Activated CD4-positive, alpha-beta T cell treated with anti-CD3 and anti-CD28 coated beads, Interleukin-2, amount 10 ng/mL, durations not matched to agents 7 days and 5 days (primary cell): Measurements from ENCODE around the gene NPB. TPM values are rescaled to one million over a fixed set of nuclear protein-coding genes. Genes with fewer than 3 reads are reported as not detected.
A peak's percentile ranks its signal among the peaks of the same experiment; 100 is the strongest.

Experiments
- CTCF ChIA-PET: fragments of 350-600 bp; sonication (Branson Sonifier 250); formaldehyde crosslinking; loops from one replicate; lab custom pipeline; 2021; ENCODE audit warnings: antibody characterized with exemption; lab: Charles Lee
- POLR2A ChIA-PET: fragments of 350-600 bp; sonication (Branson Sonifier 250); formaldehyde crosslinking; loops from one replicate; lab custom pipeline; 2021; ENCODE audit warnings: antibody characterized with exemption; lab: Charles Lee
- DNase-seq: peaks from one replicate; pipeline ENCODE4 v3.0.0-alpha.2; 2020
- H3K27ac Mint-ChIP-seq: one replicate; pipeline ENCODE4 v1.8.0; 2021; ENCODE audit warnings: mild to moderate bottlenecking, moderate library complexity, mixed read lengths
- H3K27me3 Mint-ChIP-seq: one replicate; pipeline ENCODE4 v1.8.0; 2021; ENCODE audit warnings: mixed read lengths
- H3K36me3 Mint-ChIP-seq: one replicate; pipeline ENCODE4 v1.8.0; 2021; ENCODE audit warnings: low read depth, mixed read lengths
- H3K4me1 Mint-ChIP-seq: one replicate; pipeline ENCODE4 v1.8.0; 2021; ENCODE audit warnings: mixed read lengths
- H3K4me3 Mint-ChIP-seq: one replicate; pipeline ENCODE4 v1.8.0; 2021; ENCODE audit warnings: mild to moderate bottlenecking, moderate library complexity, mixed read lengths
- H3K9me3 Mint-ChIP-seq: one replicate; pipeline ENCODE4 v1.8.0; 2021; ENCODE audit warnings: mixed read lengths
- total RNA-seq, 2 experiments: library from RNA; stranded (reverse); gene quantifications; one replicate each; pipeline ENCODE4 v1.2.3, GENCODE V29; 2021

Gene NPB
- total RNA-seq, 2 experiments from 2014 or later, result 0.48 to 0.69 TPM

DNA sequence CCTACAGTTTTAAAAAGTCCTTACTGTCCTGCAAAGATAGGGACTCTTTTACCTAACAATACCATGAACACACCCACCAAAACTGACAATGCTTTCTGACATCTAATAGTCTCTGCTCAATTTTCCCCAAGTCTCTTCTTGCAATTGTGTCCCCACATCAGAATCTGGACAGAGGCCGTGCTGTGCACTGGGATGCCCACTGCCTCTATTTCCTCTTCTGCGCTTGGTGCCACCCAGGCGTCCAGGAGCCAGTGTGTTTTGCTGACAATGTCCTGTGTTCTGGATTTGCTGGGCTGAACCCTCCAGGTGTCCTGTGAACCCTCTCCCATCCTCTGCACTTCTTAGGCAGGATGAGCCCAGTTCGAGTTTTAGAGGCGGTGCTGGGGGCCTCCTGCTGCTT is 24.5 kb upstream of the NPB start:
- Mint-ChIP-seq H3K27me3 (no peaks in the 10 kb centered on the region), H3K36me3 (peaks cover 35% of the 10 kb centered on the region), H3K9me3 (no peaks in the 10 kb centered on the region), H3K27ac (no peak overlapping the region), H3K4me1 (peaks cover 17% of the 10 kb centered on the region), H3K4me3 (no peak overlapping the region)
- DNase-seq, result no peak
- ChIA-PET CTCF (no interaction called here), POLR2A (no interaction called here)

DNA sequence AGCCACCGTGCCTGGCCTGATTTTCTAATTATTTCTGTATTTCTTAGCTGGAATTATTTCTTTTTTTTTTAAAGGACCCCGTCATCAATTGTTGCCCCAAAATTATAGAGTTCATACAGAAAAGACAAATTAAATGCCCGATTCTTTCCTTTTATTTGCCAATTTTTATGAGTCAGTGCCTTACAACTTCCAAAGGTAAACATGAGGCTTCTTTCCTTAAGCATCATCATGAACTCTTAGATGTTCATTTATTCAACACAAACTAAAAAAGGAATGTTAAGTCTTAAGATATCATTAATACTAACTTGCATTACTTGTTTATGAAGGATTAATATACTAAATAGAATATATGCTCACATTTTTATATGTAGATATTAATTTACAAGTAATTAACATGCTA is 23.7 kb upstream of the NPB start:
- H3K27ac Mint-ChIP-seq, result no peak overlapping the region
- ChIA-PET POLR2A (no interaction called here), CTCF (interaction anchor here (0.5 kb wide), 1 partner anchor 18 kb away, joined by 3 read pairs; no protein-coding TSS in a partner anchor)
- no peaks in the 10 kb centered on the region for H3K27me3 Mint-ChIP-seq
- H3K36me3 Mint-ChIP-seq, result peaks cover 34% of the 10 kb centered on the region
- H3K9me3 Mint-ChIP-seq, result no peaks in the 10 kb centered on the region
- DNase-seq, result no peak
- no peak overlapping the region for H3K4me3 Mint-ChIP-seq
- peaks cover 11% of the 10 kb centered on the region for H3K4me1 Mint-ChIP-seq

DNA sequence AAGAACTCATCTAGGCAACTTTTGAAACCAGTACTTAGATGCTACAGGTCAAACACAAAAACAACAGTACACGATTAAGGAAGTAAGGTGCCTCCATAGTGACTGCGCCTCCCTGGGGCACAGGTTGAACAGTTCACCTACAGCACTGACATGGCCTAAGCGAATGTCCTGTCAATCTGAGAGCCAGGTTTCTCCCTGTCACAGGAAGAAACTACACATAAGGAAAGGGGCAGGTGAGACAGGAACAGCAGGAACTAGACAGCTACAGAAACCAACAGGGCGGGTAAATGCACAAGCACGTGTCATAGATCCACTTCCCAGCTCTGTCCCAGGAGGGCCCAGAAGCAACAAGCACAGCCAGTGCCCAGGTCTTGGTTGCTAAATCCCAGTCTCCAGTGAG is 22.9 kb upstream of the NPB start:
- CTCF ChIA-PET, result interaction anchor here (0.5 to 1.1 kb wide), 2 partner anchors 14 to 21 kb away, joined by 3 to 5 read pairs; no protein-coding TSS in a partner anchor
- no peak overlapping the region for H3K4me3 Mint-ChIP-seq
- POLR2A ChIA-PET, result no interaction called here
- H3K9me3 Mint-ChIP-seq, result no peaks in the 10 kb centered on the region
- H3K36me3 Mint-ChIP-seq, result peaks cover 36% of the 10 kb centered on the region
- H3K27me3 Mint-ChIP-seq, result no peaks in the 10 kb centered on the region
- peaks cover 6% of the 10 kb centered on the region for H3K4me1 Mint-ChIP-seq
- no peak for DNase-seq
- no peak overlapping the region for H3K27ac Mint-ChIP-seq

DNA sequence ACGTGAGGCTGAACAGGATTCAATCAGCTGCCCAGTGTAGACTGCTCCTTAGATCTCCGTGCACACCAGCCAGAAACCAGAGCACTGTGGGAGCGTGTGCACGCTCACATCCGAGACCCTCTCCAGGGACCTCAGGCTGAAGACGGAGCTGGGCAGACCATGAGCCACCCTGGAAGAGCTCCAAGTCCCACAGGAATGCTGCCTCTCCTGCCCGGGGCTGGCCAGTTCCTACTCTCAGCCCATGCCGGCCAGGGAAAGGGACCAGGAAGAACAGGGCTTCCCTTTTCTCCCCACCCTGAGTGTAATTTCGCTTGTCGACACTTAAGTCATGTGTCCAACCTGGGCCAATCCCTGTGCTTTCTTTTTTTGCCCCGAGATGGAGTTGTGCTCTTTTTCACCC is 17.5 kb upstream of the NPB start:
- no peaks in the 10 kb centered on the region for H3K9me3 Mint-ChIP-seq
- DNase-seq, result no peak
- no peaks in the 10 kb centered on the region for H3K27me3 Mint-ChIP-seq
- ChIA-PET POLR2A (no interaction called here), CTCF (no interaction called here)
- H3K4me1 Mint-ChIP-seq, result peaks cover 23% of the 10 kb centered on the region
- H3K4me3 Mint-ChIP-seq, result no peak overlapping the region
- peaks cover 61% of the 10 kb centered on the region for H3K36me3 Mint-ChIP-seq
- no peak overlapping the region for H3K27ac Mint-ChIP-seq

DNA sequence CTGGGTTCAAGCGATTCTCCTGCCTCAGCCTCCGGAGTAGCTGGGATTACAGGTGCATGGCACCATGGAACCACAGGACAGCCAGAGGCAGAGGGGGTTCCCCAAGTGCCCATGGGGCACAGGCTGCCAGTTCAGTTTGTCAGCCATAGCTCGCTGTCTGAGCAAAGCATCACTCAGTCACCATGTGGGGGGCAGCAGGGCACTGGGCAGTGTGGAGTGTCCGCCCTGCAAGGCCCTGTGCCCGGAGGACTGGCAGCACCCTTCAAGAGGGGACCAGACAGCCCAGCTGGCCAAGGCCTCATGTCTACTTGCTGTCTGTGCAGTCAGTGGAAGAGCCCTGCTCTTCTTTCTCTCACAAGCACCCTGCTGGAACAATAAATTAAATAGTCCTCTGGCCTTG is 17.1 kb upstream of the NPB start:
- DNase-seq, result no peak
- ChIA-PET POLR2A (no interaction called here), CTCF (interaction anchor here (2.4 kb wide), 1 partner anchor 16 kb away, joined by 7 read pairs; no protein-coding TSS in a partner anchor)
- H3K4me1 Mint-ChIP-seq, result peaks cover 25% of the 10 kb centered on the region
- no peak overlapping the region for H3K4me3 Mint-ChIP-seq
- H3K27ac Mint-ChIP-seq, result no peak overlapping the region
- H3K9me3 Mint-ChIP-seq, result no peaks in the 10 kb centered on the region
- H3K36me3 Mint-ChIP-seq, result peaks cover 59% of the 10 kb centered on the region
- no peaks in the 10 kb centered on the region for H3K27me3 Mint-ChIP-seq

DNA sequence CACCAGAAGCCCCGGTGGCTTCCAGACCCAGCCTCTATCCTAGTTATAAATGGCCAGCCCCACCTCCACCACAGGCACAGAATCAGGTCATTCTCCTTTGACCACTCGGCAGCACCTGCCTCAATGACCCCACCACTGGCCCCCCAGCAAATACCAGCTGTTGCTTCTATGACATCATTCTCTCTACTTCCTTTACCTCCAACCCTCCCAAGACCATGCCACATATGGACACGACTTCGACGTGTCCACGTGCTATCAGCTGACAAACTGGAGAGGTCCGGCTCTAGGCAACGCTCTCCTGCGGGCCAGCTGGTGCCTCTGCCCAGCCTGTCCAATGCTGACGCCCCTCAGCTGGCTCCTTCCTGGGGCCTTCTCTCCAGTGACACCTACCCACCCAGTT is 16.6 kb upstream of the NPB start:
- Mint-ChIP-seq H3K36me3 (peaks cover 64% of the 10 kb centered on the region), H3K27me3 (no peaks in the 10 kb centered on the region), H3K9me3 (no peaks in the 10 kb centered on the region), H3K27ac (peak overlapping the region; percentile 14), H3K4me3 (no peak overlapping the region), H3K4me1 (peaks cover 30% of the 10 kb centered on the region)
- POLR2A ChIA-PET, result no interaction called here
- CTCF ChIA-PET, result interaction anchor here (2.4 kb wide), 1 partner anchor 16 kb away, joined by 7 read pairs; no protein-coding TSS in a partner anchor
- no peak for DNase-seq

DNA sequence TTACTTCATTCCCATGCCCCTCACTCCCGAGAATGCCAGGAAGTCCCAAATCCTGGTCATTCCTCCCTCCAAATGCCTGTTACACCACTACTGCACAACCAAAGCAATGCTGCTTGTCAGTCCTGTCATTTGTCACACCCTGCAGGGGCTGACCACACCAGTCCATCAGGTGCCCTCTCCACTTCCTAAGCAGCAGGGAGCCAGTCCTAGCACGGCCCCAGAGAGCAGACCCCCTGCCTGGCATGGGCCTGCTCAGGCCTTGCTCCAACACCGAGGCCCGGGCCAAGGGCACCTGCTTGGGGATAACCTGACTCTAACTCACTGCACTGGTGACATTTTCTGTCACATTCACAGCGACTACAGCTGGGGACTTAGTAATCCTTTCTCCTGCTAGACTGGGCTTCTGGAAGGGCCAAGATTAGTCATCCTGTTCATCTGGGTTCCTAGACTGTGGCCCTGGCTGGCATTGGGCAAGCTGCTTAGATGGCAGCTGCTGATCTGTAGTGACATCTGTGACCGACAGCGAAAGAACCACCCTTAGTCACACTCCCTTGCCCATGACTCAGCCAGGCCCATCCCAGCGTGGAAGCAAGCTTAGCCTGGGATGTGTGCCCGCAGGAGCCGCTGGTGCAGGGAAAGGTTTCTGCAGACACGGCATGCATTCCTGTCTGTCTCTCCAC is 16.0 kb upstream of the NPB start:
- POLR2A ChIA-PET, result no interaction called here
- CTCF ChIA-PET, result interaction anchor here (1.0 to 2.4 kb wide), 3 partner anchors 12 to 27 kb away, joined by 3 to 7 read pairs (median 3); no protein-coding TSS in a partner anchor

DNA sequence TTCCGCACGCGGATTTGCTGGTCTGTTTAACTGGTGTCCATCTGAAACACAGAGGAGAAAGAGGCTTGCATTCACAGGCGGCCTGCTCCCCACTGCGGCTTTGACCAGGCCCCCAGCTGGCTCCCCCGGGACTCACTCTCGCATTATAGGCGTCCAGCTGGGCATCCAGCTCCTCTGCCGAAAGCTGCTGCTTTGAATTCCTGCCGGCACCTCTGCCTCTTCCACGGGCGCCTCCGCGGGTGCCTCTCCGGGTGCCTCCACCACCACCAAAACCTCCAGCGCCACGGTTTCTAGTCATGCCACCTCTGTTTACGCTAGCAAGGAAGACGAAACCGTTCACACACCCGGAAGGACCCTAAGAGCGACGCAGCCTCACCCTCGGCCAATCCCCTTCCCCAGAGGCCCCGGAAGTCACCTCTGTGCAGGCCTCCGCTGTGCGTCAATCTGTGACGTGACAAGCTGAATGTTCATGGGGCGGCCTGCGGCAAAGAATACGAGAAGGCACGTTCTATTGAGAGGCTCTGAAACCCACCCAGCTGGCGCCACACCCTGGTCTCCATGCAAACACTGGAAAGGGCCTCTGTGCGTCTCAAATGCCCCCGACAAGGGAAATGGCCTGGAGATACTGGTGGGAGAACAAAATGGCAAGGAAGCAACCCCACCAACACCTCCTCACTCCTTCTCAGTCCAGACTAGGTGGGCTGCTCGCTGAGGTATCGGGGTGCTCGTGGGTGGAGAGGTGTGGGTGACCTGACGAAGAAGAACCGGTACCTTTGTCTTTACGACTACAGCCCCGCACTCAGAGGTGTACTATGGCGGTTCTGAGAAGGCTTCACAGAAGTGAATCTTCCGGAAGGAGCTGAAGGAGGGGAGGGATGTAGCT is 13.7 kb upstream of the NPB start:
- Mint-ChIP-seq H3K27me3 (no peaks in the 10 kb centered on the region), H3K4me3 (peak overlapping the region; percentile 57), H3K27ac (peak overlapping the region; percentile 58), H3K36me3 (peaks cover 60% of the 10 kb centered on the region), H3K4me1 (peaks cover 36% of the 10 kb centered on the region), H3K9me3 (no peaks in the 10 kb centered on the region)
- ChIA-PET CTCF (interaction anchor here (1.1 kb wide), 1 partner anchor 20 kb away, joined by 3 read pairs; no protein-coding TSS in a partner anchor), POLR2A (no interaction called here)
- DNase-seq, result no peak

More for the DNA sequence above, 16.0 kb upstream of the NPB start:
- peaks cover 31% of the 10 kb centered on the region for H3K4me1 Mint-ChIP-seq
- DNase-seq, result no peak
- peaks cover 66% of the 10 kb centered on the region for H3K36me3 Mint-ChIP-seq
- H3K9me3 Mint-ChIP-seq, result no peaks in the 10 kb centered on the region
- H3K27ac Mint-ChIP-seq, result no peak overlapping the region
- no peak overlapping the region for H3K4me3 Mint-ChIP-seq
- no peaks in the 10 kb centered on the region for H3K27me3 Mint-ChIP-seq

DNA sequence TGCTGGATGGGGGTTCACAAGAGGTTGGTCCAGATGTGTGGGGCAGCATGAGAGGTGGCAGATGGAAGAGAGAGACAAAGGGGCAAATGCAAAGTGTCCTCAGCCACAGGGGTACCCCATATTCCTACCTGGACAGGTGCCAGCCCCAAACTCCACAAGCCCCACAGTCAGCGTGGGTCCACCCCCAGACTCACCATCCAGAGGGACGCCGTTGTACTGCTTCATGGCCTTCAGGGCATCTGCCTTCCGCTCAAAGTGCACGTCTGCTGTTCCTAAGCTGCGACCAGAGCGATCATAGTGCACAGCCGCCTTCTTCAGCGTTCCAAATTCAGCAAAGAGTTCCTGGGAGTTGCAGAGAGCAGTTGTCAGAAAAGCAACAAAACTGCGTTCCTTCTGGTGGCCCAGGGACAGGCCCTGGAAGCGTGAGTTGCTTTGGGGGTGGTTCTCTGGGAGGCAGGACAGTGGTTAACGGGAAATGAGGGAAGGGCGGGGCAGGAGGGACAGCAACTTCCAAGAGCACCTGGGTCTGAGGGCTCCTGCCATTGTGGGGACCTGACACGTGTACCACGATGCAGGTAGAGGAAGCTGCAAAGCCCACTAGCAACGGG is 12.9 kb upstream of the NPB start:
- Mint-ChIP-seq H3K4me1 (peaks cover 36% of the 10 kb centered on the region), H3K9me3 (no peaks in the 10 kb centered on the region), H3K4me3 (peak overlapping the region; percentile 58), H3K27me3 (no peaks in the 10 kb centered on the region), H3K27ac (peak overlapping the region; percentile 58), H3K36me3 (peaks cover 60% of the 10 kb centered on the region)
- no peak for DNase-seq
- ChIA-PET CTCF (interaction anchor here (1.1 kb wide), 1 partner anchor 19 kb away, joined by 3 read pairs; no protein-coding TSS in a partner anchor), POLR2A (no interaction called here)

DNA sequence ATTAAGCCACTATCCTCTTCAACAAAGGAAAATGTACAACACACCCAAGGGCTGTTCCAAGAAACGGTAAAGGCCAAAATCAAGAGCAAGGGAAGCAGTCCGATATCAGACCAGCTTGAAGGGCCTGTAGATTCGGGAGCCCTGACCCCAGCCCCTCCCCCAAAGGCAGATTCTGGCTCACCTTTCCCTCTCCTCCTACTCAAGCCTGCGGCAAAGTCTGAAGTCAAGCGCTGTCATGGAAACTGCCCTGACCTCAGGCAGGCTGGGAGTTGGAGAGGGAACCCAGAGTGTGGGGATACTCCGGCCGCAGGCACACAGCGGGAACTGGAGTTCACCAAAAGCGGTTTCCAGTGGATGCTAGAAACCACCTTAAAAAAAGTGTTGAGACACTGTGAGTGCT is 12.4 kb upstream of the NPB start:
- ChIA-PET POLR2A (no interaction called here), CTCF (no interaction called here)
- Mint-ChIP-seq H3K36me3 (peaks cover 55% of the 10 kb centered on the region), H3K4me3 (peak overlapping the region; percentile 89), H3K4me1 (peaks cover 36% of the 10 kb centered on the region), H3K27me3 (no peaks in the 10 kb centered on the region), H3K27ac (peak overlapping the region; percentile 58), H3K9me3 (no peaks in the 10 kb centered on the region)
- DNase-seq, result no peak

DNA sequence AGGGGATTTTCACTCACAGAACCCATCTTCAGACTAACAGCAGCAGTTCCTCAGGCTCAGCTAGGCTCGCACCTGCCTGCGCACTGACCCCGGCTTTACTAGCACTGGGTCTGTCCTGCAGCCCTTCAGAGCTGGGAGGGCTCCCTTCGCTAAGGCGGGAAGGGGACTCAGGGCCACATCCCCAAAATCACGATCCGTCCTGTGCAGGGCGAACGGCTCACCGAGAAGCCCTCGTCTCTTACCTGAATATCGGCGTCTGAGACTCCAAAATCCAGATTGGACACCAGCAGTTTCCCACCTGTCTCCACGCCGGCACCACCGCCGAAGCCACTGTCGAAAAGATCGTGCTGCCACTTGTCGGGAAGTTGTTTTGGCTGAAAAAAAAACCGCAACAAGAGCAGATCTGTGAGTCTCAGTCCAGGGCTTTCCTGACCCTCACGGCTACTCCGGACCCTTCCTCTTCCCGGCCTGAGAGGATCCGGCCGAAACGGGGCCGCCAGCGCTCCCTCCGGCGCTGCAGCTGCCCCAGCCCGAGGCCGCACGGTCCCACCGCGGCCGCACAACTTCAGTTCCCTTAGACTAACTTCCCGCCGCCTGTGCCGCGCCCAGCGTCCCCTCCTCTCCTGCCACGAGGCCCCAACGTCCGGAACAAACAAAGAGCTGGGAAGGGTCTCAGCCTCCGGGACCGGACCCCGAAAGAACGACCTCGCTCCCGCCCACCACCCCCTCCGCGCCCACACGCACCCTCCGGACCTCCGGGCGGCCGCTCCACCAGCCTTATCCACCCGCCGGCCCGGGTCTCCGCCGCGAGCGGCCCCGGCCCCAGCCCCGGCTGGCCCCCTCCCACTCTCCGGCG is 11.4 kb upstream of the NPB start:
- Mint-ChIP-seq H3K4me3 (peak overlapping the region; percentile 89), H3K9me3 (no peaks in the 10 kb centered on the region), H3K36me3 (peaks cover 50% of the 10 kb centered on the region), H3K4me1 (peaks cover 31% of the 10 kb centered on the region), H3K27ac (peak overlapping the region; percentile 99), H3K27me3 (no peaks in the 10 kb centered on the region)
- DNase-seq, result peak; percentile 43
- CTCF ChIA-PET, result no interaction called here
- POLR2A ChIA-PET, result no interaction called here

DNA sequence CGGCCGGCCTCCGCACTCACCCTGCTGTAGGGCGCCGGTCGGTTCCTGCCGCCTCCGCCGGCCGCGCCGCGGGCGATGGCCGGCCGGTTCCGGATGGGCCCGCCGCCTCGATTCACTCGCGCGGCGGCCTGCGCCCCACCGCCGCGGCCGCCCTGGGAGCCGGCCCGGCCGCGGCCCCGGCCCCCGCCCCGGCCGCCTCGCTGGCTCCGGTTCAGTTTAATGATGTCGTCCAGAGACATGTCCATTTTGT is 10.8 kb upstream of the NPB start:
- Mint-ChIP-seq H3K36me3 (peaks cover 47% of the 10 kb centered on the region), H3K27me3 (no peaks in the 10 kb centered on the region), H3K27ac (peak overlapping the region; percentile 99), H3K4me3 (peak overlapping the region; percentile 96), H3K9me3 (no peaks in the 10 kb centered on the region), H3K4me1 (peaks cover 30% of the 10 kb centered on the region)
- DNase-seq, result no peak
- CTCF ChIA-PET, result no interaction called here
- POLR2A ChIA-PET, result no interaction called here
